ENCODE data around the gene HSPG2. TPM values are rescaled to one million over a fixed set of nuclear protein-coding genes. Genes with fewer than 3 reads are reported as not detected.

HSPG2 gene
- total and polyA plus RNA-seq, 8 donors = 150 to 434 (median 196) TPM

GRCh38 chr1:21881250-21881649 lies 55.9 kb downstream of the HSPG2 start:
- peaks cover 0 to 87% of the 10 kb centered on the region in 2 donors for H3K36me3 ChIP-seq
- ATAC-seq (no peak), DNase-seq (peak in 1 of 4 donors; percentile 61)
- intact Hi-C loops (cut with DNase I) = no loop called here
- H3K9me3 ChIP-seq = no peaks in the 10 kb centered on the region
- H3K4me1 ChIP-seq = no peaks in the 10 kb centered on the region
- H3K27me3 ChIP-seq = no peaks in the 10 kb centered on the region
- H3K4me3 ChIP-seq = no peak overlapping the region
- H3K27ac ChIP-seq = no peak overlapping the region
- no peak for TF ChIP-seq CTCF (IDR thresholded peaks at IDR 0.05)

GRCh38 chr1:21880619-21880970 lies 56.5 kb downstream of the HSPG2 start:
- H3K36me3 ChIP-seq = peaks cover 0 to 87% of the 10 kb centered on the region in 2 donors
- H3K27ac ChIP-seq = no peak overlapping the region
- DNase-seq (peak in 1 of 4 donors; percentile 64), ATAC-seq (no peak)
- intact Hi-C loops (cut with DNase I) = no loop called here
- no peaks in the 10 kb centered on the region for H3K9me3 ChIP-seq
- no peaks in the 10 kb centered on the region for H3K4me1 ChIP-seq
- no peak overlapping the region for H3K4me3 ChIP-seq
- no peaks in the 10 kb centered on the region for H3K27me3 ChIP-seq
- TF ChIP-seq CTCF (IDR thresholded peaks at IDR 0.05) = no peak

- peaks cover 0 to 87% of the 10 kb centered on the region in 2 donors for H3K36me3 ChIP-seq
- intact Hi-C loops (cut with DNase I) = no loop called here
- DNase-seq (peak in 1 of 4 donors; percentile 62), ATAC-seq (no peak)
- no peaks in the 10 kb centered on the region for H3K4me1 ChIP-seq
- no peak overlapping the region for H3K27ac ChIP-seq
- no peaks in the 10 kb centered on the region for H3K27me3 ChIP-seq
- TF ChIP-seq CTCF (IDR thresholded peaks at IDR 0.05) = no peak
- H3K9me3 ChIP-seq = no peaks in the 10 kb centered on the region
- no peak overlapping the region for H3K4me3 ChIP-seq
Measured at GRCh38 chr1:21879928-21880618, 57.0 kb downstream of the HSPG2 start.

GRCh38 chr1:21878840-21879478 lies 58.2 kb downstream of the HSPG2 start:
- Histone ChIP-seq H3K9me3 (no peaks in the 10 kb centered on the region), H3K4me3 (no peak overlapping the region), H3K27me3 (no peaks in the 10 kb centered on the region), H3K4me1 (no peaks in the 10 kb centered on the region), H3K27ac (no peak overlapping the region), H3K36me3 (peaks cover 0 to 87% of the 10 kb centered on the region in 2 donors)
- ATAC-seq (no peak), DNase-seq (peak in 1 of 4 donors; percentile 61)
- intact Hi-C loops (cut with DNase I) = no loop called here
- no peak for TF ChIP-seq CTCF (IDR thresholded peaks at IDR 0.05)

GRCh38 chr1:21878009-21878773 lies 58.9 kb downstream of the HSPG2 start:
- no peaks in the 10 kb centered on the region for H3K9me3 ChIP-seq
- no peak overlapping the region for H3K4me3 ChIP-seq
- TF ChIP-seq CTCF (IDR thresholded peaks at IDR 0.05) = no peak
- no peak overlapping the region for H3K27ac ChIP-seq
- H3K27me3 ChIP-seq = no peaks in the 10 kb centered on the region
- H3K36me3 ChIP-seq = peaks cover 0 to 88% of the 10 kb centered on the region in 2 donors
- intact Hi-C loops (cut with DNase I) = no loop called here
- DNase-seq = peak in 1 of 4 donors; percentile 58
- no peaks in the 10 kb centered on the region for H3K4me1 ChIP-seq
- no peak for ATAC-seq

All from left lung (tissue), 10 donors.